ENCODE measurements around the gene ANAPC2. TPM values are rescaled to one million over a fixed set of nuclear protein-coding genes. Genes with fewer than 3 reads are reported as not detected.

ANAPC2 gene
- total RNA-seq, 2 donors from 2014 or later, result 32.5 to 64.5 TPM

GRCh38 chr9:137183980-137184595, 4.3 kb downstream of the ANAPC2 start:
- WGBS, result 92% methylated on average over 27 of the region's 27 CpGs
- peaks cover 19 to 39% of the 10 kb centered on the region in 2 donors for H3K36me3 ChIP-seq
- intact Hi-C loops (cut with DNase I), result no loop called here

GRCh38 chr9:137182836-137183235, 5.5 kb downstream of the ANAPC2 start:
- TF ChIP-seq POLR2A (IDR thresholded peaks at IDR 0.05), result no peak
- no peak for TF ChIP-seq POLR2AphosphoS5 (IDR thresholded peaks at IDR 0.05)
- TF ChIP-seq CTCF (IDR thresholded peaks at IDR 0.05), result no peak
- no peak overlapping the region for H3K27ac ChIP-seq
- 95% methylated on average over 13 of the region's 17 CpGs for WGBS
- no peaks in the 10 kb centered on the region for H3K27me3 ChIP-seq (replicated peaks; ENCODE audit: insufficient read depth)
- no peak overlapping the region for H3K4me3 ChIP-seq
- peaks cover 16% of the 10 kb centered on the region for H3K4me1 ChIP-seq (replicated peaks)
- intact Hi-C loops (cut with DNase I), result no loop called here
- peaks cover 19 to 39% of the 10 kb centered on the region in 2 donors for H3K36me3 ChIP-seq
- H3K9me3 ChIP-seq, result no peaks in the 10 kb centered on the region
- no peak for DNase-seq (ENCODE audit: low spot score)

More at GRCh38 chr9:137183980-137184595, 4.3 kb downstream of the ANAPC2 start:
- Histone ChIP-seq H3K9me3 (no peaks in the 10 kb centered on the region), H3K27me3 (replicated peaks; ENCODE audit: insufficient read depth) (no peaks in the 10 kb centered on the region), H3K4me1 (replicated peaks) (peaks cover 16% of the 10 kb centered on the region), H3K4me3 (no peak overlapping the region), H3K27ac (no peak overlapping the region)
- no peak for TF ChIP-seq CTCF (IDR thresholded peaks at IDR 0.05)
- no peak for TF ChIP-seq POLR2A (IDR thresholded peaks at IDR 0.05)
- TF ChIP-seq POLR2AphosphoS5 (IDR thresholded peaks at IDR 0.05), result no peak
- DNase-seq (ENCODE audit: low spot score), result no peak

GRCh38 chr9:137181680-137182079, 6.7 kb downstream of the ANAPC2 start:
- TF ChIP-seq POLR2A (IDR thresholded peaks at IDR 0.05) (no peak), POLR2AphosphoS5 (IDR thresholded peaks at IDR 0.05) (no peak), CTCF (IDR thresholded peaks at IDR 0.05) (no peak)
- Histone ChIP-seq H3K9me3 (no peaks in the 10 kb centered on the region), H3K27me3 (replicated peaks; ENCODE audit: insufficient read depth) (no peaks in the 10 kb centered on the region), H3K4me1 (replicated peaks) (peaks cover 6% of the 10 kb centered on the region), H3K4me3 (no peak overlapping the region), H3K27ac (no peak overlapping the region), H3K36me3 (peaks cover 19 to 39% of the 10 kb centered on the region in 2 donors)
- intact Hi-C loops (cut with DNase I), result no loop called here
- no peak for DNase-seq (ENCODE audit: low spot score)
- 94% methylated on average over 22 of the region's 22 CpGs for WGBS

- intact Hi-C loops (cut with DNase I), result no loop called here
- WGBS, result 91% methylated on average over 20 of the region's 20 CpGs
- Histone ChIP-seq H3K9me3 (no peaks in the 10 kb centered on the region), H3K4me1 (replicated peaks) (no peaks in the 10 kb centered on the region), H3K4me3 (no peak overlapping the region), H3K36me3 (peaks cover 19 to 39% of the 10 kb centered on the region in 2 donors), H3K27ac (no peak overlapping the region), H3K27me3 (replicated peaks; ENCODE audit: insufficient read depth) (no peaks in the 10 kb centered on the region)
- TF ChIP-seq CTCF (IDR thresholded peaks at IDR 0.05), result no peak
- no peak for DNase-seq (ENCODE audit: low spot score)
Observed at GRCh38 chr9:137180491-137180890, 7.9 kb downstream of the ANAPC2 start.

- peaks cover 19 to 39% of the 10 kb centered on the region in 2 donors for H3K36me3 ChIP-seq
Observed at GRCh38 chr9:137179761-137180160, 8.6 kb downstream of the ANAPC2 start.

More at GRCh38 chr9:137179761-137180160, 8.6 kb downstream of the ANAPC2 start:
- intact Hi-C loops (cut with DNase I), result no loop called here
- no peak overlapping the region for H3K27ac ChIP-seq
- H3K4me3 ChIP-seq, result no peak overlapping the region
- no peaks in the 10 kb centered on the region for H3K27me3 ChIP-seq (replicated peaks; ENCODE audit: insufficient read depth)
- TF ChIP-seq POLR2AphosphoS5 (IDR thresholded peaks at IDR 0.05) (no peak), POLR2A (IDR thresholded peaks at IDR 0.05) (no peak), CTCF (IDR thresholded peaks at IDR 0.05) (no peak)
- WGBS, result 93% methylated on average over 17 of the region's 17 CpGs
- H3K4me1 ChIP-seq (replicated peaks), result no peaks in the 10 kb centered on the region
- H3K9me3 ChIP-seq, result no peaks in the 10 kb centered on the region
- no peak for DNase-seq (ENCODE audit: low spot score)

Data from prostate gland (tissue), 2 donors.